Measurements from ENCODE around the gene HOMER3. TPM values are rescaled to one million over a fixed set of nuclear protein-coding genes. Genes with fewer than 3 reads are reported as not detected.

The HOMER3 gene
- total RNA-seq, 1 experiment from 2014 or later: 58.9 TPM

GRCh38 chr19:18985257-18985656 is 44.2 kb upstream of the HOMER3 start:
- ATAC-seq: no peak
- in situ Hi-C loops (cut with HindIII; ENCODE audit: low pct_unique_long_range_greater_than_20kb, low sequenced_read_pairs): no loop called here

GRCh38 chr19:18984251-18984650 is 43.2 kb upstream of the HOMER3 start:
- ATAC-seq (no peak), DNase-seq (ENCODE audit: low read depth, low spot score) (no peak)
- Histone ChIP-seq H3K27me3 (ENCODE audit: control insufficient read depth, insufficient read depth, low read length) (no peaks in the 10 kb centered on the region), H3K36me3 (ENCODE audit: control insufficient read depth, insufficient read depth, low read length) (no peaks in the 10 kb centered on the region), H3K9me3 (ENCODE audit: control insufficient read depth, insufficient read depth, low read depth, low read length) (no peaks in the 10 kb centered on the region), H3K27ac (ENCODE audit: low read length) (no peak overlapping the region), H3K4me1 (ENCODE audit: control insufficient read depth, insufficient read depth, low read length) (no peaks in the 10 kb centered on the region; the same call in 1 of the 2 replicates), H3K4me3 (ENCODE audit: low read depth in 2 of 2, low read length in 2 of 2) (no peak overlapping the region)
- ChIA-PET POLR2A (interaction anchor here (0.9 kb wide), 1 partner anchor 42 kb away, joined by 3 read pairs; no protein-coding TSS in a partner anchor), CTCF (no interaction called here)
- intact Hi-C loops (cut with micrococcal nuclease; ENCODE audit: unreplicated experiment): loop anchor here (10.0 kb wide), 1 partner anchor 49 kb away; no protein-coding TSS in a partner anchor
- TF ChIP-seq SIN3A (IDR thresholded peaks at IDR 0.05; ENCODE audit: borderline replicate concordance, insufficient read depth, low read depth, low read length): no peak
- in situ Hi-C loops (cut with HindIII; ENCODE audit: low pct_unique_long_range_greater_than_20kb, low sequenced_read_pairs): no loop called here
- BruUV-seq (replicated peaks): no TSS peak

More at GRCh38 chr19:18985257-18985656, 44.2 kb upstream of the HOMER3 start:
- no peak for TF ChIP-seq TCF7L2 (IDR thresholded peaks at IDR 0.05; ENCODE audit: low read depth, low read length)
- TF ChIP-seq POLR2AphosphoS5 (IDR thresholded peaks at IDR 0.05; ENCODE audit: low read depth, low read length): no peak
- intact Hi-C loops (cut with micrococcal nuclease; ENCODE audit: unreplicated experiment): loop anchor here (10.0 kb wide), 1 partner anchor 50 kb away; no protein-coding TSS in a partner anchor
- no peaks in the 10 kb centered on the region for H3K27me3 ChIP-seq (ENCODE audit: control insufficient read depth, insufficient read depth, low read length)
- no peaks in the 10 kb centered on the region; the same call in 1 of the 2 replicates for H3K4me1 ChIP-seq (ENCODE audit: control insufficient read depth, insufficient read depth, low read length)
- CTCF ChIA-PET: no interaction called here
- H3K9me3 ChIP-seq (ENCODE audit: control insufficient read depth, insufficient read depth, low read depth, low read length): no peaks in the 10 kb centered on the region
- no peak for DNase-seq (ENCODE audit: low read depth, low spot score)
- no peak overlapping the region for H3K4me3 ChIP-seq (ENCODE audit: low read depth in 2 of 2, low read length in 2 of 2)
- no peak overlapping the region; the same call in 1 of the 2 replicates for H3K27ac ChIP-seq (ENCODE audit: low read length)
- no peaks in the 10 kb centered on the region for H3K36me3 ChIP-seq (ENCODE audit: control insufficient read depth, insufficient read depth, low read length)
- POLR2A ChIA-PET: no interaction called here
- no TSS peak for BruUV-seq (replicated peaks)

GRCh38 chr19:18982669-18983068 is 41.7 kb upstream of the HOMER3 start:
- CTCF ChIA-PET: interaction anchor here (0.5 kb wide), 1 partner anchor 101 kb away, joined by 3 read pairs; no protein-coding TSS in a partner anchor
- no TSS peak for BruUV-seq (replicated peaks)
- no peak for ATAC-seq

More at GRCh38 chr19:18982669-18983068, 41.7 kb upstream of the HOMER3 start:
- no peaks in the 10 kb centered on the region; the same call in none of the 2 replicates for H3K4me1 ChIP-seq (ENCODE audit: control insufficient read depth, insufficient read depth, low read length)
- TF ChIP-seq POLR2AphosphoS5 (IDR thresholded peaks at IDR 0.05; ENCODE audit: low read depth, low read length) (no peak), REST (IDR thresholded peaks at IDR 0.05; ENCODE audit: insufficient read depth in 1 of 2, low read depth in 2 of 2, low read length in 1 of 2) (no peak), CTCF (IDR thresholded peaks at IDR 0.05) (no peak)
- H3K27ac ChIP-seq (ENCODE audit: low read length): no peak overlapping the region
- POLR2A ChIA-PET: no interaction called here
- H3K9me3 ChIP-seq (ENCODE audit: control insufficient read depth, insufficient read depth, low read depth, low read length): no peaks in the 10 kb centered on the region
- intact Hi-C loops (cut with micrococcal nuclease; ENCODE audit: unreplicated experiment) (loop anchor here (10.0 kb wide), 1 partner anchor 48 kb away; no protein-coding TSS in a partner anchor), in situ Hi-C loops (cut with HindIII; ENCODE audit: low pct_unique_long_range_greater_than_20kb, low sequenced_read_pairs) (no loop called here)
- H3K27me3 ChIP-seq (ENCODE audit: control insufficient read depth, insufficient read depth, low read length): no peaks in the 10 kb centered on the region
- no peak overlapping the region for H3K4me3 ChIP-seq (ENCODE audit: low read depth in 2 of 2, low read length in 2 of 2)
- H3K36me3 ChIP-seq (ENCODE audit: control insufficient read depth, insufficient read depth, low read length): no peaks in the 10 kb centered on the region
- DNase-seq (ENCODE audit: low read depth, low spot score): no peak

Measured in Panc1 (cell line).